NCI-H2107 treated with DMSO at 0.1 percent for 48 hours (cell line): ENCODE measurements around the gene SCN9A.
"Not testable (repeated sequence)": the region's sequence is repeated elsewhere in the genome, so short reads cannot be mapped to it uniquely, and the experiment has no call there.

Source experiments
- DNase-seq: peaks from one replicate; lab custom pipeline; 2025; ENCODE audit not compliant: unreplicated experiment; lab: John Stamatoyannopoulos, UW

SCN9A gene

GRCh38 chr2:166246901-166247300 lies 128.8 kb downstream of the SCN9A start:
- no peak for DNase-seq

- DNase-seq = no peak
Measured at GRCh38 chr2:166242309-166242708, 133.4 kb downstream of the SCN9A start.

GRCh38 chr2:166240387-166241313 lies 135.1 kb downstream of the SCN9A start:
- DNase-seq = no peak

- DNase-seq = no peak
Measured at GRCh38 chr2:166239548-166239947, 136.2 kb downstream of the SCN9A start.

GRCh38 chr2:166238176-166238575 lies 137.6 kb downstream of the SCN9A start:
- no peak for DNase-seq

- no peak for DNase-seq
Measured at GRCh38 chr2:166234112-166234846, 141.5 kb downstream of the SCN9A start.

GRCh38 chr2:166233244-166233643 lies 142.5 kb downstream of the SCN9A start:
- no peak for DNase-seq

GRCh38 chr2:166230724-166231070 lies 145.0 kb downstream of the SCN9A start:
- no peak for DNase-seq

GRCh38 chr2:166230024-166230723 lies 145.6 kb downstream of the SCN9A start:
- DNase-seq = no peak

GRCh38 chr2:166229678-166230023 lies 146.1 kb downstream of the SCN9A start:
- no peak for DNase-seq

- DNase-seq = no peak
Measured at GRCh38 chr2:166224197-166224596, 151.5 kb downstream of the SCN9A start.

- DNase-seq = no peak
Measured at GRCh38 chr2:166223298-166223697, 152.4 kb downstream of the SCN9A start.

GRCh38 chr2:166211079-166211478 lies 164.7 kb downstream of the SCN9A start:
- no peak for DNase-seq

- DNase-seq = not testable (repeated sequence)
Measured at GRCh38 chr2:166209944-166210343, 165.8 kb downstream of the SCN9A start.

GRCh38 chr2:166209367-166209766 lies 166.4 kb downstream of the SCN9A start:
- DNase-seq = not testable (repeated sequence)

- not testable (repeated sequence) for DNase-seq
Measured at GRCh38 chr2:166206153-166206552, 169.6 kb downstream of the SCN9A start.

- no peak for DNase-seq
Measured at GRCh38 chr2:166202778-166203177, 173.0 kb downstream of the SCN9A start.

- DNase-seq = no peak
Measured at GRCh38 chr2:166197446-166197845, 178.3 kb downstream of the SCN9A start.

- no peak for DNase-seq
Measured at GRCh38 chr2:166193407-166193806, 182.3 kb downstream of the SCN9A start.

GRCh38 chr2:166188084-166188483 lies 187.7 kb downstream of the SCN9A start:
- DNase-seq = no peak

- no peak for DNase-seq
Measured at GRCh38 chr2:166184789-166185188, 191.0 kb downstream of the SCN9A start.

GRCh38 chr2:166181813-166182154 lies 194.0 kb downstream of the SCN9A start:
- DNase-seq = no peak
